ENCODE results near the gene GSTA4.

Gene GSTA4

DNA sequence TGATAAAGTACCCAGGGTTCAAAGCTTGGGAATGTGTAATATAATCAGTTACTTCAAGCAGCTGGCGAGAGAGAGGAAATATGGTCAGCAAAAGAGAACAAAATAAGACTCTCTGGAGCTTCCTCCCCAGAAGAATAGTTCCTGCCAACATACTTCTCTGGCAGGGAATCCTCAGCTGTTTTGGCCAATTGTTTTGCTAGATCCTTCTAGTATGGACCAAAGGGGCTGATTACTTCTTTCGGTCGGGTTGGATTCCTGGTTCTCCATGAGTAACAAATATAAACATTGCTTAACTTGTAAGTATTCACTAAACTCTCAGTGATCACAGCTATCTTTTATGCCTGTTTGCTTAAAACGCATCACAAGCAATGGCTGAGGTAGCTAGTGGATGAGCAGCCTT lies 38.7 kb upstream of the GSTA4 start:
- H3K36me3 ChIP-seq (ENCODE audit: low read length): no peaks in the 10 kb centered on the region
- H3K9ac ChIP-seq (ENCODE audit: low read length): no peak overlapping the region
- H3K79me2 ChIP-seq (ENCODE audit: insufficient read depth, low read length): no peaks in the 10 kb centered on the region
- no peak overlapping the region for H2AFZ ChIP-seq (ENCODE audit: low read depth, low read length, severe bottlenecking)
- no peak for TF ChIP-seq EZH2phosphoT487 (conservative IDR thresholded peaks at IDR 0.05; ENCODE audit: low read length)
- TF ChIP-seq, protein P1, sequence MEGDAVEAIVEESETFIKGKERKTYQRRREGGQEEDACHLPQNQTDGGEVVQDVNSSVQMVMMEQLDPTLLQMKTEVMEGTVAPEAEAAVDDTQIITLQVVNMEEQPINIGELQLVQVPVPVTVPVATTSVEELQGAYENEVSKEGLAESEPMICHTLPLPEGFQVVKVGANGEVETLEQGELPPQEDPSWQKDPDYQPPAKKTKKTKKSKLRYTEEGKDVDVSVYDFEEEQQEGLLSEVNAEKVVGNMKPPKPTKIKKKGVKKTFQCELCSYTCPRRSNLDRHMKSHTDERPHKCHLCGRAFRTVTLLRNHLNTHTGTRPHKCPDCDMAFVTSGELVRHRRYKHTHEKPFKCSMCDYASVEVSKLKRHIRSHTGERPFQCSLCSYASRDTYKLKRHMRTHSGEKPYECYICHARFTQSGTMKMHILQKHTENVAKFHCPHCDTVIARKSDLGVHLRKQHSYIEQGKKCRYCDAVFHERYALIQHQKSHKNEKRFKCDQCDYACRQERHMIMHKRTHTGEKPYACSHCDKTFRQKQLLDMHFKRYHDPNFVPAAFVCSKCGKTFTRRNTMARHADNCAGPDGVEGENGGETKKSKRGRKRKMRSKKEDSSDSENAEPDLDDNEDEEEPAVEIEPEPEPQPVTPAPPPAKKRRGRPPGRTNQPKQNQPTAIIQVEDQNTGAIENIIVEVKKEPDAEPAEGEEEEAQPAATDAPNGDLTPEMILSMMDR (IDR thresholded peaks at IDR 0.05; ENCODE audit: insufficient read depth, low read length, poor library complexity, severe bottlenecking): no peak
- H3K27ac ChIP-seq (ENCODE audit: low read depth, low read length): no peak overlapping the region
- no peaks in the 10 kb centered on the region for H3K27me3 ChIP-seq (ENCODE audit: low read length)
- H3K4me2 ChIP-seq (ENCODE audit: low read depth, low read length, poor library complexity, severe bottlenecking): no peak overlapping the region
- H3F3A ChIP-seq (ENCODE audit: insufficient read depth): no peaks in the 10 kb centered on the region
- H3K9me2 ChIP-seq (replicated peaks; ENCODE audit: insufficient read depth, low read length): no peaks in the 10 kb centered on the region
- no peaks in the 10 kb centered on the region for H3K9me3 ChIP-seq (ENCODE audit: insufficient read depth, low read length)
- no peaks in the 10 kb centered on the region for H4K20me1 ChIP-seq (ENCODE audit: low read depth, low read length)
- H3K4me3 ChIP-seq (ENCODE audit: insufficient read depth, low read length, poor library complexity, severe bottlenecking): no peak overlapping the region

DNA sequence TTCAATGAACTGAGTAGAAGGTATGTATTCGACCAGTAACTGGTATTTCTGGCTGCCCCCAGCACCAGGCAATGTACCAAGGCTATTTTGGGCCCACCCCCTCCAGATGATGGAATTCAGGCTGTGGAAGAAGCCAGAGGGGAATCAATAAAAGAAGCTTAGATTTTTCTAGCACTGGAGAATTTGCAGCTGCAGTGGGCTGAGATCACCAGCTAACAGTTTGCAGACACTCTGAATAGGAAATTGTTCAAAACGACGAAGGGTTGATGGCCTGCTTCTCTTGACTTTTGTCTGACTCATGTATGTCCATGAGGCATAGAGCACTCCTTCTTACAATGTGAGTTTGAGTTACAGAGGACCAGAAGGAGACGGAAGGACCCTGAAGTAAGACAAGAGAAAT lies 37.8 kb upstream of the GSTA4 start:
- H3K9ac ChIP-seq (ENCODE audit: low read length): no peak overlapping the region
- no peaks in the 10 kb centered on the region for H3K79me2 ChIP-seq (ENCODE audit: insufficient read depth, low read length)
- TF ChIP-seq EZH2phosphoT487 (conservative IDR thresholded peaks at IDR 0.05; ENCODE audit: low read length): no peak
- no peak overlapping the region for H3K27ac ChIP-seq (ENCODE audit: low read depth, low read length)
- H3K27me3 ChIP-seq (ENCODE audit: low read length): no peaks in the 10 kb centered on the region
- no peaks in the 10 kb centered on the region for H3K36me3 ChIP-seq (ENCODE audit: low read length)
- H2AFZ ChIP-seq (ENCODE audit: low read depth, low read length, severe bottlenecking): no peak overlapping the region
- H3K9me2 ChIP-seq (replicated peaks; ENCODE audit: insufficient read depth, low read length): no peaks in the 10 kb centered on the region
- H4K20me1 ChIP-seq (ENCODE audit: low read depth, low read length): no peaks in the 10 kb centered on the region
- H3K9me3 ChIP-seq (ENCODE audit: insufficient read depth, low read length): no peaks in the 10 kb centered on the region
- H3F3A ChIP-seq (ENCODE audit: insufficient read depth): no peaks in the 10 kb centered on the region
- H3K4me2 ChIP-seq (ENCODE audit: low read depth, low read length, poor library complexity, severe bottlenecking): no peak overlapping the region
- no peak overlapping the region for H3K4me3 ChIP-seq (ENCODE audit: insufficient read depth, low read length, poor library complexity, severe bottlenecking)

DNA sequence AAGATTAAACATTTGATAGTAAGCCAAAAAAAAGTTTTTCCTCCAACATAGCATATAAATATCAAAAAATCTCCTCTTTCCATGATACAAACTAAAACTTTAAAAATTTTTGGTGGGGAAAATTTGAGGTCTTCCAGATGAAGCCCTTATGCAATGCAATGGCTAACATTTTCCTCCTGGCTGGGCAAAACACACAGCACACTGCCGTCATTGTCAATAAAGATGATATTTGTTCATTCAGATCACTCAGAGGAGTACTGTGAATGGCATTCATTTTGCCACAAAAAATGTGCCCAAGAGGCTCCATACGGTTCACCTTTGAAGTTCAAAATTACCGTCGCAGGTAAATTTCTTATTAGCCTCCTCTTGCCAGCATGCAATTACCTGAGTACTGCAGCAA lies 36.2 kb upstream of the GSTA4 start:
- TF ChIP-seq, protein P1 (IDR thresholded peaks at IDR 0.05; ENCODE audit: insufficient read depth, low read length, poor library complexity, severe bottlenecking): no peak
- no peak for TF ChIP-seq EZH2phosphoT487 (conservative IDR thresholded peaks at IDR 0.05; ENCODE audit: low read length)

DNA sequence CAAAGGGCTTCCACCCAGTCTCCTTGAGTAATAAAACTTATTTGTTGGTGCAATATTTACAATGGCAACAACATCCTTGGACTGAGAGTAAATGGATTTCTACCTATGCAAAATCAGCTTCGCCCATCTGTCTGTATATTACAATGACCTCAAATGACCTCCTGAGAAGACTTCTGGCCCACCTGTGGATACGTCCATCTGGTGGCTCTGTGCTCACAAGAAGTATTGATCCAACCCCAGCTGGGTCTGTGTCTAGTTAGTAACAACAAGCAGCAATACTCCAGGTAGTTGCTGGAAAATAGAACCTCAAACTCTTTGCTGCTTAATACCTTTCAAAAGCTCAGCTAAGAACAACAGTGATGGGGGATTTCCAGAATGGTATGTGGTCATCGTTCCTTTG lies 34.7 kb upstream of the GSTA4 start:
- no peaks in the 10 kb centered on the region for H3K36me3 ChIP-seq (ENCODE audit: low read length)

More for the DNA sequence above, 36.2 kb upstream of the GSTA4 start:
- Histone ChIP-seq H3K9ac (ENCODE audit: low read length) (no peak overlapping the region), H2AFZ (ENCODE audit: low read depth, low read length, severe bottlenecking) (no peak overlapping the region), H3K36me3 (ENCODE audit: low read length) (no peaks in the 10 kb centered on the region), H3K4me3 (ENCODE audit: insufficient read depth, low read length, poor library complexity, severe bottlenecking) (no peak overlapping the region), H3K79me2 (ENCODE audit: insufficient read depth, low read length) (no peaks in the 10 kb centered on the region), H3K27ac (ENCODE audit: low read depth, low read length) (no peak overlapping the region), H3K4me2 (ENCODE audit: low read depth, low read length, poor library complexity, severe bottlenecking) (no peak overlapping the region), H4K20me1 (ENCODE audit: low read depth, low read length) (no peaks in the 10 kb centered on the region), H3K9me2 (replicated peaks; ENCODE audit: insufficient read depth, low read length) (no peaks in the 10 kb centered on the region), H3K9me3 (ENCODE audit: insufficient read depth, low read length) (no peaks in the 10 kb centered on the region), H3F3A (ENCODE audit: insufficient read depth) (no peaks in the 10 kb centered on the region), H3K27me3 (ENCODE audit: low read length) (no peaks in the 10 kb centered on the region)

More for the DNA sequence above, 34.7 kb upstream of the GSTA4 start:
- TF ChIP-seq, protein P1 (IDR thresholded peaks at IDR 0.05; ENCODE audit: insufficient read depth, low read length, poor library complexity, severe bottlenecking): no peak
- no peak for TF ChIP-seq EZH2phosphoT487 (conservative IDR thresholded peaks at IDR 0.05; ENCODE audit: low read length)
- Histone ChIP-seq H3K9ac (ENCODE audit: low read length) (no peak overlapping the region), H3F3A (ENCODE audit: insufficient read depth) (no peaks in the 10 kb centered on the region), H3K27me3 (ENCODE audit: low read length) (no peaks in the 10 kb centered on the region), H3K79me2 (ENCODE audit: insufficient read depth, low read length) (no peaks in the 10 kb centered on the region), H3K4me3 (ENCODE audit: insufficient read depth, low read length, poor library complexity, severe bottlenecking) (no peak overlapping the region), H3K9me2 (replicated peaks; ENCODE audit: insufficient read depth, low read length) (no peaks in the 10 kb centered on the region), H2AFZ (ENCODE audit: low read depth, low read length, severe bottlenecking) (no peak overlapping the region), H4K20me1 (ENCODE audit: low read depth, low read length) (no peaks in the 10 kb centered on the region), H3K4me2 (ENCODE audit: low read depth, low read length, poor library complexity, severe bottlenecking) (no peak overlapping the region), H3K27ac (ENCODE audit: low read depth, low read length) (no peak overlapping the region), H3K9me3 (ENCODE audit: insufficient read depth, low read length) (no peaks in the 10 kb centered on the region)
